ENCODE measurements around the gene METTL17. TPM values are rescaled to one million over a fixed set of nuclear protein-coding genes. Genes with fewer than 3 reads are reported as not detected.

METTL17 gene
- total and polyA plus RNA-seq, 2 of the 13 experiments (the other 11 are each of a cell fraction or from before 2014, with no cell fraction given): 122 to 199 TPM

DNA sequence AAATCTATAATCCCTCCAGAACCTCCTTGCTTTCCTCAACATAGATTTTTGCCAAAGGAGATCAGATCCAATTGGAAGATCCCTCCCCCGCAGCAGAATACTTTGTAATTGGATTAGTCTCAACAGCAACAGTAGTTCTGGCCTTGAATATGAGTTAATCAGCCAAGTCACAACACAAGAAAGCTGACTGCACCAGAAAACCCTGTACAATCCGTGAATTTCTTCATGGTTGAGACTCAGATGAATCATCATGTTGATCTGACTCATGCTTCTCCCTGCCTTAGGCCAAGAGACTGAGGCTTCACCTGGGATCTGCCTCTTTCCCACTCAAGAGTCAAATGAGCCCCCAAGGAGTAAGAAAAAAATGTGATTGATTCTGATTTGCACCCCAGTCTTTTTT lies 3.0 kb upstream of the METTL17 start:
- no peak overlapping the region for H3K27ac ChIP-seq (ENCODE audit: extremely low read length, insufficient read depth, low read length)
- no peak for TF ChIP-seq ZNF562 (CRISPR knock-in tag; IDR thresholded peaks at IDR 0.05; ENCODE audit: borderline replicate concordance)
- TF ChIP-seq MAFK (conservative IDR thresholded peaks at IDR 0.05 in 1 of 2, IDR thresholded peaks at IDR 0.05 in 1 of 2; ENCODE audit: low read length in 2 of 2): no peak
- TF ChIP-seq FUBP1 (CRISPR knock-in tag; IDR thresholded peaks at IDR 0.05; ENCODE audit: borderline replicate concordance): no peak
- TF ChIP-seq KAT7 (CRISPR knock-in tag; IDR thresholded peaks at IDR 0.05; ENCODE audit: borderline replicate concordance): no peak
- TF ChIP-seq TBP (CRISPR knock-in tag; IDR thresholded peaks at IDR 0.05): no peak
- TF ChIP-seq, protein P1, sequence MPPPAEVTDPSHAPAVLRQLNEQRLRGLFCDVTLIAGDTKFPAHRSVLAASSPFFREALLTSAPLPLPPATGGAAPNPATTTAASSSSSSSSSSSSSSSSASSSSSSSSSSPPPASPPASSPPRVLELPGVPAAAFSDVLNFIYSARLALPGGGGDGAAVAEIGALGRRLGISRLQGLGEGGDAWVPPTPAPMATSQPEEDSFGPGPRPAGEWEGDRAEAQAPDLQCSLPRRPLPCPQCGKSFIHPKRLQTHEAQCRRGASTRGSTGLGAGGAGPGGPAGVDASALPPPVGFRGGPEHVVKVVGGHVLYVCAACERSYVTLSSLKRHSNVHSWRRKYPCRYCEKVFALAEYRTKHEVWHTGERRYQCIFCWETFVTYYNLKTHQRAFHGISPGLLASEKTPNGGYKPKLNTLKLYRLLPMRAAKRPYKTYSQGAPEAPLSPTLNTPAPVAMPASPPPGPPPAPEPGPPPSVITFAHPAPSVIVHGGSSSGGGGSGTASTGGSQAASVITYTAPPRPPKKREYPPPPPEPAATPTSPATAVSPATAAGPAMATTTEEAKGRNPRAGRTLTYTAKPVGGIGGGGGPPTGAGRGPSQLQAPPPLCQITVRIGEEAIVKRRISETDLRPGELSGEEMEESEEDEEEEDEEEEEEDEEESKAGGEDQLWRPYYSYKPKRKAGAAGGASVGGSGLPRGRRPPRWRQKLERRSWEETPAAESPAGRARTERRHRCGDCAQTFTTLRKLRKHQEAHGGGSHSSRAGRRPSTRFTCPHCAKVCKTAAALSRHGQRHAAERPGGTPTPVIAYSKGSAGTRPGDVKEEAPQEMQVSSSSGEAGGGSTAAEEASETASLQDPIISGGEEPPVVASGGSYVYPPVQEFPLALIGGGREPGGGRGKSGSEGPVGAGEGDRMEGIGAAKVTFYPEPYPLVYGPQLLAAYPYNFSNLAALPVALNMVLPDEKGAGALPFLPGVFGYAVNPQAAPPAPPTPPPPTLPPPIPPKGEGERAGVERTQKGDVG (CRISPR knock-in tag; IDR thresholded peaks at IDR 0.05; ENCODE audit: borderline replicate concordance): no peak
- no peak for TF ChIP-seq CENPT (CRISPR knock-in tag; IDR thresholded peaks at IDR 0.05; ENCODE audit: low read depth)
- no peak for TF ChIP-seq ZNF777 (CRISPR knock-in tag; IDR thresholded peaks at IDR 0.05)
- no peak for TF ChIP-seq AKAP8 (CRISPR knock-in tag; IDR thresholded peaks at IDR 0.05)
- TF ChIP-seq FOSL2 (CRISPR knock-in tag; IDR thresholded peaks at IDR 0.05): peak; percentile 79
- TF ChIP-seq, protein P2, sequence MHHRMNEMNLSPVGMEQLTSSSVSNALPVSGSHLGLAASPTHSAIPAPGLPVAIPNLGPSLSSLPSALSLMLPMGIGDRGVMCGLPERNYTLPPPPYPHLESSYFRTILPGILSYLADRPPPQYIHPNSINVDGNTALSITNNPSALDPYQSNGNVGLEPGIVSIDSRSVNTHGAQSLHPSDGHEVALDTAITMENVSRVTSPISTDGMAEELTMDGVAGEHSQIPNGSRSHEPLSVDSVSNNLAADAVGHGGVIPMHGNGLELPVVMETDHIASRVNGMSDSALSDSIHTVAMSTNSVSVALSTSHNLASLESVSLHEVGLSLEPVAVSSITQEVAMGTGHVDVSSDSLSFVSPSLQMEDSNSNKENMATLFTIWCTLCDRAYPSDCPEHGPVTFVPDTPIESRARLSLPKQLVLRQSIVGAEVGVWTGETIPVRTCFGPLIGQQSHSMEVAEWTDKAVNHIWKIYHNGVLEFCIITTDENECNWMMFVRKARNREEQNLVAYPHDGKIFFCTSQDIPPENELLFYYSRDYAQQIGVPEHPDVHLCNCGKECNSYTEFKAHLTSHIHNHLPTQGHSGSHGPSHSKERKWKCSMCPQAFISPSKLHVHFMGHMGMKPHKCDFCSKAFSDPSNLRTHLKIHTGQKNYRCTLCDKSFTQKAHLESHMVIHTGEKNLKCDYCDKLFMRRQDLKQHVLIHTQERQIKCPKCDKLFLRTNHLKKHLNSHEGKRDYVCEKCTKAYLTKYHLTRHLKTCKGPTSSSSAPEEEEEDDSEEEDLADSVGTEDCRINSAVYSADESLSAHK (CRISPR knock-in tag; IDR thresholded peaks at IDR 0.05; ENCODE audit: borderline replicate concordance): no peak
- no peak for TF ChIP-seq KDM1A (CRISPR knock-in tag; IDR thresholded peaks at IDR 0.05)
- 0 out of 2 replicates have a peak, but pooled peaks have one; percentile 14 for TF ChIP-seq ZNF382 (CRISPR knock-in tag; IDR thresholded peaks at IDR 0.05; ENCODE audit: borderline replicate concordance)
- TF ChIP-seq WIZ (CRISPR knock-in tag; IDR thresholded peaks at IDR 0.05): no peak
- TF ChIP-seq SP2 (CRISPR knock-in tag; IDR thresholded peaks at IDR 0.05): no peak
- TF ChIP-seq FOXK1 (CRISPR knock-in tag; IDR thresholded peaks at IDR 0.05; ENCODE audit: borderline replicate concordance, low read depth): no peak
- H3K36me3 ChIP-seq (replicated peaks in 1 of 2; ENCODE audit: control insufficient read depth in 1 of 2, insufficient read depth in 2 of 2, low read length in 2 of 2): peaks cover 0 to 2% of the 10 kb centered on the region in 2 experiments; a peak in 1 of 5 replicates
- H3K4me3 ChIP-seq (replicated peaks in 1 of 3; ENCODE audit: insufficient read depth in 1 of 3, low read depth in 2 of 3, low read length in 3 of 3): no peak overlapping the region
- H2AFZ ChIP-seq (ENCODE audit: low read length): no peak overlapping the region
- no peak overlapping the region for H3K4me2 ChIP-seq (ENCODE audit: low read depth, low read length)
- WGBS (ENCODE audit: low lambda C conversion rate): 39% methylated on average over 2 of the region's 2 CpGs
- DNase-seq (ENCODE audit: low spot score): peak; percentile 30
- BruUV-seq (replicated peaks): no TSS peak
- no peak overlapping the region for H3K9ac ChIP-seq (ENCODE audit: insufficient read depth, low read depth, low read length)
- H3K27me3 ChIP-seq (ENCODE audit: control insufficient read depth in 1 of 2, insufficient read depth in 2 of 2, low read length in 2 of 2): peaks cover 0 to 7% of the 10 kb centered on the region in 2 experiments; a peak in 2 of 5 replicates
- no peak for FAIRE-seq
- CTCF ChIA-PET (ENCODE audit: low intra/inter-chr PET ratio, low total read pairs): no interaction called here
- intact Hi-C loops (cut with micrococcal nuclease; ENCODE audit: unreplicated experiment): no loop called here
- H3K79me2 ChIP-seq (ENCODE audit: insufficient read depth, low read length): peaks cover 13% of the 10 kb centered on the region
- in situ Hi-C loops (cut with HindIII; ENCODE audit: extremely low pct_ligation_motif_present, low pct_unique_long_range_greater_than_20kb): loop anchor here (25.0 kb wide), 1 partner anchor 650 kb away; the partner anchor contains the start of genes CCNB1IP1 and PARP2
- no peak for ATAC-seq
- H3K9me3 ChIP-seq (ENCODE audit: low read length): no peaks in the 10 kb centered on the region
- POLR2A ChIA-PET: no interaction called here
- peaks cover 22% of the 10 kb centered on the region for H3K4me1 ChIP-seq (ENCODE audit: insufficient read depth, low read length)
- 0 out of 2 replicates have a peak, but pooled peaks cover 3% of the 10 kb centered on the region for H4K20me1 ChIP-seq (ENCODE audit: insufficient read depth, low read length)

Data from HepG2 (cell line).